ENCODE results near the gene EFNB3.

DNA sequence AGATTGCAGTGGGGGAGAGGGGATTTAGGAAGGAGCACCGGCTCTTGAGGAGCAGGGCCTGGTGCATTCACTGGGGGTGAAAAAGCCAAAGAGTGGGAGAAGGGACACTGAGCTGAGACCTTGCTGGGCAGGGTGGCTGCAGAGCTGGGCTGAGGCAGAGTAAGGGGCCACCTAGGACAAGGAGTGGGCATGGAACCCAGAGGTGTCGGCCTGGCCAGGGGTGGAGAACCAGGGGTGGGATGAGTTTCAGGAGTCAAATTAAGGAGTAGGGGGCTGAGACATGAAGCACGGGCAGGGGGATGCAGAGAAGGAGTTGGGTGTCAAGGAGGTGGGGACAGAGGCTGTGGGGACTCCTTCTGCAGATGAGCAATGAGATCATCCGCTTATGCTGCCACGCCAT, 32.6 kb downstream of the EFNB3 start:
- TF ChIP-seq CREM (IDR thresholded peaks at IDR 0.05; ENCODE audit: low read depth) = no peak
- TF ChIP-seq ZBED1 (IDR thresholded peaks at IDR 0.05; ENCODE audit: borderline replicate concordance) = no peak
- TF ChIP-seq POLR2A (IDR thresholded peaks at IDR 0.05; ENCODE audit: low read depth, low read length) = no peak
- TF ChIP-seq, protein P1, sequence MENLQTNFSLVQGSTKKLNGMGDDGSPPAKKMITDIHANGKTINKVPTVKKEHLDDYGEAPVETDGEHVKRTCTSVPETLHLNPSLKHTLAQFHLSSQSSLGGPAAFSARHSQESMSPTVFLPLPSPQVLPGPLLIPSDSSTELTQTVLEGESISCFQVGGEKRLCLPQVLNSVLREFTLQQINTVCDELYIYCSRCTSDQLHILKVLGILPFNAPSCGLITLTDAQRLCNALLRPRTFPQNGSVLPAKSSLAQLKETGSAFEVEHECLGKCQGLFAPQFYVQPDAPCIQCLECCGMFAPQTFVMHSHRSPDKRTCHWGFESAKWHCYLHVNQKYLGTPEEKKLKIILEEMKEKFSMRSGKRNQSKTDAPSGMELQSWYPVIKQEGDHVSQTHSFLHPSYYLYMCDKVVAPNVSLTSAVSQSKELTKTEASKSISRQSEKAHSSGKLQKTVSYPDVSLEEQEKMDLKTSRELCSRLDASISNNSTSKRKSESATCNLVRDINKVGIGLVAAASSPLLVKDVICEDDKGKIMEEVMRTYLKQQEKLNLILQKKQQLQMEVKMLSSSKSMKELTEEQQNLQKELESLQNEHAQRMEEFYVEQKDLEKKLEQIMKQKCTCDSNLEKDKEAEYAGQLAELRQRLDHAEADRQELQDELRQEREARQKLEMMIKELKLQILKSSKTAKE (IDR thresholded peaks at IDR 0.05; ENCODE audit: low read depth, poor library complexity, severe bottlenecking) = no peak
- TF ChIP-seq, protein P2, sequence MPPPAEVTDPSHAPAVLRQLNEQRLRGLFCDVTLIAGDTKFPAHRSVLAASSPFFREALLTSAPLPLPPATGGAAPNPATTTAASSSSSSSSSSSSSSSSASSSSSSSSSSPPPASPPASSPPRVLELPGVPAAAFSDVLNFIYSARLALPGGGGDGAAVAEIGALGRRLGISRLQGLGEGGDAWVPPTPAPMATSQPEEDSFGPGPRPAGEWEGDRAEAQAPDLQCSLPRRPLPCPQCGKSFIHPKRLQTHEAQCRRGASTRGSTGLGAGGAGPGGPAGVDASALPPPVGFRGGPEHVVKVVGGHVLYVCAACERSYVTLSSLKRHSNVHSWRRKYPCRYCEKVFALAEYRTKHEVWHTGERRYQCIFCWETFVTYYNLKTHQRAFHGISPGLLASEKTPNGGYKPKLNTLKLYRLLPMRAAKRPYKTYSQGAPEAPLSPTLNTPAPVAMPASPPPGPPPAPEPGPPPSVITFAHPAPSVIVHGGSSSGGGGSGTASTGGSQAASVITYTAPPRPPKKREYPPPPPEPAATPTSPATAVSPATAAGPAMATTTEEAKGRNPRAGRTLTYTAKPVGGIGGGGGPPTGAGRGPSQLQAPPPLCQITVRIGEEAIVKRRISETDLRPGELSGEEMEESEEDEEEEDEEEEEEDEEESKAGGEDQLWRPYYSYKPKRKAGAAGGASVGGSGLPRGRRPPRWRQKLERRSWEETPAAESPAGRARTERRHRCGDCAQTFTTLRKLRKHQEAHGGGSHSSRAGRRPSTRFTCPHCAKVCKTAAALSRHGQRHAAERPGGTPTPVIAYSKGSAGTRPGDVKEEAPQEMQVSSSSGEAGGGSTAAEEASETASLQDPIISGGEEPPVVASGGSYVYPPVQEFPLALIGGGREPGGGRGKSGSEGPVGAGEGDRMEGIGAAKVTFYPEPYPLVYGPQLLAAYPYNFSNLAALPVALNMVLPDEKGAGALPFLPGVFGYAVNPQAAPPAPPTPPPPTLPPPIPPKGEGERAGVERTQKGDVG (CRISPR knock-in tag; IDR thresholded peaks at IDR 0.05) = no peak
